ENCODE data around the gene CLEC14A.

CLEC14A gene

GRCh38 chr14:38205119-38205813 is 50.6 kb downstream of the CLEC14A start:
- DNase-seq = no peak

DNA sequence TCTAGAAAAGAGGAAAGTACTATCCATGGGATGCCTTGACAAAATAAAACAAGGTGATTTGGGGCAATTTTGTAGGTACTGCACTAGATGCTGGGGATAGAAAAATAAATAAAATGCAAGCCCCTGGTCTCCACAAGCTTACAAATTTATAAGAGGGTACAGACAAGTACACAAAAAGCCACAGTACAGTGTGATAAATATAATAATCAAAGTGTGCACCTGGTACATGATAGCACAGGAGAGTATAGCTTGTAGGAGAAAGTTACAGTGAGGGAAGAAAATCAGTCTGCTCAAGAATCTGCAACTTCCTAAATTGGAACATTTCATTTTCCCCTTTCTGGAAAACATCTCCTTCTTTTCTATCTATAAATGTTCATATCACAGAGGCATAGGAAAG is 51.2 kb downstream of the CLEC14A start:
- DNase-seq = no peak

Measured in activated CD4-positive, alpha-beta T cell treated with anti-CD3 and anti-CD28 coated beads, Interleukin-2, amount 50 U/mL, for 1 hour (primary cell).